GM12892 (cell line): Measurements from ENCODE around the gene TXNRD1.
"Not testable (repeated sequence)": the region's sequence is repeated elsewhere in the genome, so short reads cannot be mapped to it uniquely, and the experiment has no call there.

Source experiments
- DNase-seq: peaks from one replicate; pipeline ENCODE4 v3.0.0; 2011; ENCODE audit not compliant: insufficient read length
- FAIRE-seq: peaks from 2 replicates; lab custom pipeline; 2011; peaks lifted over from hg19 to GRCh38; lab: Jason Lieb, UNC
- POLR2A ChIP-seq: IDR thresholded peaks from 2 replicates; pipeline ENCODE4 v1.6.1; 2011; ENCODE audit warnings: low read depth, low read length, control low read depth
- POLR2AphosphoS5 ChIP-seq: IDR thresholded peaks from 2 replicates; pipeline ENCODE4 v1.6.1; 2011; ENCODE audit warnings: low read depth, low read length, control low read depth
- TAF1 ChIP-seq: IDR thresholded peaks from 2 replicates; pipeline ENCODE4 v1.6.1; 2011; ENCODE audit warnings: low read depth, mild to moderate bottlenecking, control low read depth, low read length, borderline replicate concordance

TXNRD1 gene

GRCh38 chr12:104250366-104251125, 35.0 kb downstream of the TXNRD1 start:
- DNase-seq (no peak), FAIRE-seq (no peak)
- no peak for TF ChIP-seq POLR2AphosphoS5
- TF ChIP-seq TAF1, result no peak
- no peak for TF ChIP-seq POLR2A

DNA sequence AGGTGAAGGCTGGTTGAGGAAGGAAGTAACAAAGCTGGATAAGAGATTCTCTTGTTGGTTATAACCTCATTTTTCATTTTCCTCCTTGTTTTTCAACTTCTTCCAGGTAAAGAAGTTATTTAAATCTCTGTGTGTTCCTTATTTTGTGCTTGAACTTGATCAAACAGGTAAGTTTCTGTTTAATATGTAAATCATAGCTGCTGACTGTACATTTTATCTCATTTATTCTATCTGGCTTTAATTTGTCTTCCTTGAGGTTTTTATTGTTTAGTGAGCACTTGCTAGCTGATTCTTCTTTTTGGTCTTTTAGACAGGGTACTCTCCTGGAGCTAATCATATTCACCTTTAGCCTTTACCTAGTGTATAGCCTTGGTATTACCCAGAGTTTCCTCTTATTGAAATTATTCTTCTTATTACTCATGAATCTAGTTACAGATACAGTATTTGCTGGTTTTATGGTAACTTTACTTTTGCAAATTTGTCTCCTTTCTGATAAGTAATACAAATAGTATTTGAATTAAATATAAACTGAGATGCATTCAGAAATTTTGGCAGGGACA, 42.4 kb downstream of the TXNRD1 start:
- DNase-seq, result no peak
- no peak for FAIRE-seq
- TF ChIP-seq TAF1 (no peak), POLR2AphosphoS5 (no peak), POLR2A (no peak)

GRCh38 chr12:104258476-104259067, 43.0 kb downstream of the TXNRD1 start:
- FAIRE-seq, result no peak
- TF ChIP-seq TAF1 (no peak), POLR2AphosphoS5 (no peak), POLR2A (no peak)
- no peak for DNase-seq

DNA sequence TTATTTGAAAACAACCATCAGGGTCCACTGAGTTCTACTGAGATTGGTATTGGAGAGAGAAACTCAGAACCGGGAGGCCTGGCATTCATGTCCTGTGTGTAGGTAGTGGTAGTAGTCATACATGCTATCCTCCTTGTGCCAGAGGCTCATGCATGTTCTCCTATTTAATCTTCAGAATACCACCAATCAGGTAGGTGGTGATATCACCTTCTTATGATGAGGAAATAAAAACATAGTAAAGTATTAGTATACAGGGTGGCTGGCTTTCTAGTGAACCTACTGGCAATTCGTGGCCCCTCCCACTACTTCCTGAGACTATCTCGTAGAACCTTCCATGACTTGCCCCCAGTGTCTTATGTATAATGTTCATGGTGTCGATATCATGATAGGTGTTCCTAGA, 47.4 kb downstream of the TXNRD1 start:
- FAIRE-seq (no peak), DNase-seq (no peak)
- TF ChIP-seq POLR2AphosphoS5 (no peak), POLR2A (no peak), TAF1 (no peak)

- FAIRE-seq, result no peak
- TF ChIP-seq POLR2A (no peak), TAF1 (no peak), POLR2AphosphoS5 (no peak)
- DNase-seq, result no peak
These were observed 48.2 kb downstream of the TXNRD1 start for GRCh38 chr12:104263580-104264358.

- FAIRE-seq, result not testable (repeated sequence)
These were observed 49.9 kb downstream of the TXNRD1 start for GRCh38 chr12:104265436-104265835.

DNA sequence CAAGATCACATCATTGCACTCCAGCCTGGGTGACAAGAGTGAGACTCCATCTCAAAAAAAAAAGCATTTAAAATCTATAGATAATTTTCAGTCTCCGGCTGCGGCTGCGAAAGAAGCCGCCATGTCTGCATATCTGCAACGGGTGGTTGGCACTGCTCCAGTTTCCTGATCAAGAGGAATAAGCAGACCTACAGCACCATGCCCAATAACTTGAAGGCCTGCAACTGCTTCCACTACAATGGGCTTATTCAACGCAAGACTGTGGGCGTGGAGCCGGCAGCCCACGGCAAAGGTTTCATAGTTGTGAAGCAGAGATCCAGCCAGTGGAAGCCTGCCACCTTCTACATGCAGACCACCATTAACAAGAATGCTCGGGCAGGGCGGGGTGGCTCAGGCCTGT, 57.4 kb downstream of the TXNRD1 start:
- no peak for DNase-seq
- TF ChIP-seq TAF1 (no peak), POLR2AphosphoS5 (no peak), POLR2A (no peak)
- FAIRE-seq, result no peak

More at GRCh38 chr12:104265436-104265835, 49.9 kb downstream of the TXNRD1 start:
- DNase-seq, result not testable (repeated sequence)

DNA sequence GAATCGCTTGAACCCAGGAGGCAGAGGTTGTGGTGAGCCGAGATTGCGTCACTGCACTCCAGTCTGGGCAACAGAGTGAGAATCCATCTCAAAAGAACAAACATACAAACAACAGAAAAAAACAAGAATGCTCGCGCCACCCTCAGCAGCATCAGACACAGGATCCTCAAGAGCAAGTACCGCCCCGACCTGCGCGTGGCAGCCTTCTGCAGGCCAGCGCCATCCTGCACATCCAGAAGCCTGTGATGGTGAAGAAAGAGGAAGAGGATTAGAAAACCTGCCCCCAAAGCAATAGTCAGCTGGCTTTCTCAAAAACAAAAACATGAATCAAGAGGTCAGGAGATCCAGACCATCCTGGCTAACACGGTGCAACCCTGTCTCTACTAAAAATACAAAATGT, 57.9 kb downstream of the TXNRD1 start:
- FAIRE-seq, result no peak
- no peak for TF ChIP-seq POLR2AphosphoS5
- DNase-seq, result no peak

DNA sequence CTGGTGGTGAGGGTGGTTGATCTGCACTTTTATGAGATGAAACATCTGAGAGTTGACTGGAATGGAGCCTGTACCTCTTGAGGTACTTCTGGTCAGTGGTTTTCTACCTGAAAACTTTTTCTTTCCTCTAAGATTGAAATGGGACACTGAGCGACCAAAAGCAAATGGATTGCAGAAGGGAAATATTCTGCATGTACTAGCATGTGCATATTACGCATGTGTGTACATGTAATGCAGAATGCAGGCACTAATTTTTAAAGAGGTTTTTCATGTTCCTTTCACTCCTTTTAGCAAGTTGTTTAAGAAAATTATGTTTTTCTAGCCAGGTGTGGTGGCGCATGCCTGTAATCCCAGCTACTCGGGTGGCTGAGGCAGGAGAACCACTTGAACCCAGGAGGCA, 59.2 kb downstream of the TXNRD1 start:
- FAIRE-seq (no peak), DNase-seq (no peak)
- TF ChIP-seq POLR2AphosphoS5, result no peak
- TF ChIP-seq POLR2A, result no peak
- no peak for TF ChIP-seq TAF1

GRCh38 chr12:104275689-104276088, 60.1 kb downstream of the TXNRD1 start:
- DNase-seq (no peak), FAIRE-seq (no peak)
- no peak for TF ChIP-seq TAF1
- TF ChIP-seq POLR2AphosphoS5, result no peak
- TF ChIP-seq POLR2A, result no peak

- peak; percentile 48 for FAIRE-seq
- peak; percentile 23 for DNase-seq
- TF ChIP-seq POLR2A, result peak; percentile 56
- no peak for TF ChIP-seq POLR2AphosphoS5
- 0 out of 2 replicates have a peak, but pooled peaks have one; percentile 32 for TF ChIP-seq TAF1
These were observed 60.9 kb downstream of the TXNRD1 start for GRCh38 chr12:104276273-104277131.
